Heart left ventricle (tissue), 16 donors: ENCODE measurements around the gene ERFE. TPM values are rescaled to one million over a fixed set of nuclear protein-coding genes. Genes with fewer than 3 reads are reported as not detected.

Experiments
- ATAC-seq, 4 donors: fragments of 200-7000 bp; cut with Tn5 transposase; one replicate each; pipeline ENCODE4 v1.9.1; 2020 to 2022; ENCODE audit warnings: moderate library complexity in 4 of 4, mild to moderate bottlenecking in 3 of 4, moderate number of reproducible peaks in 1 of 4
- DNase-seq, 5 donors: peaks; one replicate each; pipeline ENCODE4 v3.0.0-alpha.2; 2020
- H3K27ac ChIP-seq, 12 donors: fragments of 200-600 bp; sonication (generic) in 4 of 12; one replicate each; pipeline versions ENCODE4 v1.5.0 to v1.8.0; 2016 to 2022; ENCODE audit warnings: mild to moderate bottlenecking in 2 of 12
- H3K27me3 ChIP-seq, 9 donors: fragments of 200-600 bp; sonication (generic) in 2 of 9; one replicate each; pipeline versions ENCODE4 v1.5.1 to v1.8.0; 2016 to 2022; ENCODE audit warnings: mild to moderate bottlenecking in 3 of 9
- H3K36me3 ChIP-seq, 9 donors: fragments of 200-600 bp; sonication (generic) in 2 of 9; one replicate each; pipeline versions ENCODE4 v1.5.0 to v1.8.0; 2018 to 2022; ENCODE audit warnings: mild to moderate bottlenecking in 2 of 9
- H3K4me1 ChIP-seq, 12 donors: fragments of 200-600 bp; sonication (generic) in 4 of 12; one replicate each; pipeline versions ENCODE4 v1.5.0 to v1.8.0; 2016 to 2022; ENCODE audit warnings: mild to moderate bottlenecking in 3 of 12
- H3K4me3 ChIP-seq, 12 donors: fragments of 200-600 bp; sonication (generic) in 4 of 12; one replicate each; pipeline versions ENCODE4 v1.5.0 to v1.8.0; 2017 to 2022; ENCODE audit warnings: mild to moderate bottlenecking in 9 of 12, moderate library complexity in 4 of 12
- H3K9me3 ChIP-seq, 12 donors: fragments of 200-600 bp; sonication (generic) in 4 of 12; one replicate each; pipeline versions ENCODE4 v1.5.0 to v1.8.0; 2016 to 2022; ENCODE audit warnings: mild to moderate bottlenecking in 1 of 12
- CTCF ChIP-seq, 12 donors: fragments of 200-600 bp; sonication (generic) in 4 of 12; IDR thresholded peaks; one replicate each; pipeline versions ENCODE4 v1.5.0 to v1.8.0; 2018 to 2022; ENCODE audit warnings: antibody characterized with exemption in 12 of 12, mild to moderate bottlenecking in 5 of 12
- POLR2A ChIP-seq, 2 donors: fragments of 450-650 bp; IDR thresholded peaks; one replicate each; pipeline ENCODE4 v1.6.1; 2017; ENCODE audit warnings: antibody characterized with exemption in 2 of 2, mild to moderate bottlenecking in 2 of 2, moderate library complexity in 2 of 2
- WGBS, 4 donors: extraction: QIAGEN DNeasy Blood & Tissue Kit in 2 of 4; methylation state at CpG; one replicate each; pipeline versions ENCODE4 v1.1.5 to v1.1.7; 2013 to 2018; 5-methylcytosine and 5-hydroxymethylcytosine counted together
- intact Hi-C, 10 donors: fragments of 100-400 bp; cut with DNase I; formaldehyde crosslinking; loops; one replicate each; pipeline versions ENCODE4 v1.11.1 to v1.14.2; 2022
- polyA plus RNA-seq, 2 donors: library from polyadenylated mRNA; stranded (reverse); fragments of 200-250 nt; gene quantifications; one replicate each; pipeline ENCODE4 v1.2.3, GENCODE V29; 2013
- total RNA-seq, 9 donors: library from RNA; depleted of rRNA in 2 of 9; stranded (reverse); fragments of >200 nt in 2 of 9; fragmentation: NEBNext Ultra II Directional in 3 of 9; extraction: Animal tissue kit (Norgen Biotek cat#: 25700) in 3 of 9; gene quantifications; one replicate each; pipeline versions ENCODE4 v1.1.0 to v1.2.4, GENCODE V29; 2016 to 2023
- donor health status: ischemic (EF 13 %, LVEDD 7.1; RV severe dilation, severe dysfunction).
- donor health status: healthy with polysubstance abuse.
- donor health status: DM: no; HTN: yes; CAD: no.
- donor health status: DM: no; HTN: no; CAD: no.
- donor health status: ischemic (EF 25% LVEDD 6.9; RV normal size, moderate dysfunction).
- donor health status: ischemic (EF 25% LVEDD 5.7; RV mildly dilated, moderate dysfunction).
- donor health status: healthy.
- donor health status: DM: yes; HTN: yes; CAD: no.
- donor health status: ischemic (EF 35%, LVEDD 5.7; RV mildly dilated, moderate dysfunction).
- donor health status: nonischemic (EF 11% LVEDD 7.7; RV severe dilation, severe dysfunction).
- donor health status: DM: yes; HTN: yes; CAD: no.
- donor health status: PGD.
- donor health status: ischemic (EF 29% LVEDD 5.4; RV normal size, mild dysfunction).
- donor health status: nonischemic (EF 23%, LVEDD 6.1; RV moderate dilation, normal function).

The ERFE gene
- total and polyA plus RNA-seq, 11 donors = 0.08 to 1.8 (median 0.48) TPM; not detected in 3

- DNase-seq (peak in 2 of 5 donors; percentile 13 to 54), ATAC-seq (peak in 1 of 4 donors; percentile 11)
- TF ChIP-seq POLR2A (IDR thresholded peaks at IDR 0.05) (no peak), CTCF (IDR thresholded peaks at IDR 0.05) (no peak)
- Histone ChIP-seq H3K9me3 (no peaks in the 10 kb centered on the region), H3K27me3 (peaks cover 0 to 28% (median 0%) of the 10 kb centered on the region in 9 donors), H3K4me1 (peaks cover 0 to 9% (median 0%) of the 10 kb centered on the region in 12 donors), H3K27ac (no peak overlapping the region), H3K36me3 (no peaks in the 10 kb centered on the region), H3K4me3 (no peak overlapping the region)
- intact Hi-C loops = no loop called here
- 68 to 71% (median 70%) methylated on average over 14 to 15 of the region's 15 CpGs for WGBS, 4 donors
Measured at GRCh38 chr2:238119756-238120462, 38.9 kb upstream of the ERFE start.

- Histone ChIP-seq H3K9me3 (no peaks in the 10 kb centered on the region), H3K4me3 (no peak overlapping the region), H3K36me3 (no peaks in the 10 kb centered on the region), H3K27ac (no peak overlapping the region), H3K4me1 (peaks cover 0 to 9% (median 0%) of the 10 kb centered on the region in 12 donors), H3K27me3 (peaks cover 0 to 20% (median 0%) of the 10 kb centered on the region in 9 donors)
- TF ChIP-seq CTCF (IDR thresholded peaks at IDR 0.05) = peak in 8 of 12 donors; percentile 4 to 32 (median 15)
- no peak for TF ChIP-seq POLR2A (IDR thresholded peaks at IDR 0.05)
- ATAC-seq (peak in 3 of 4 donors; percentile 39 to 62 (median 51)), DNase-seq (peak in 2 of 5 donors; percentile 38 to 51)
- WGBS, 4 donors = 28 to 47% (median 37%) methylated on average over 20 to 30 of the region's 30 CpGs
- intact Hi-C loops = no loop called here
Measured at GRCh38 chr2:238120463-238121298, 38.1 kb upstream of the ERFE start.

GRCh38 chr2:238121511-238122286 lies 37.1 kb upstream of the ERFE start:
- no peaks in the 10 kb centered on the region for H3K9me3 ChIP-seq
- H3K27ac ChIP-seq = no peak overlapping the region
- no peaks in the 10 kb centered on the region for H3K36me3 ChIP-seq
- TF ChIP-seq CTCF (IDR thresholded peaks at IDR 0.05) (no peak), POLR2A (IDR thresholded peaks at IDR 0.05) (no peak)
- H3K27me3 ChIP-seq = peaks cover 0 to 11% (median 0%) of the 10 kb centered on the region in 9 donors
- ATAC-seq (no peak), DNase-seq (peak in 2 of 5 donors; percentile 16 to 59)
- peaks cover 0 to 9% (median 0%) of the 10 kb centered on the region in 12 donors for H3K4me1 ChIP-seq
- WGBS, 4 donors = 87 to 90% (median 88%) methylated on average over 23 to 27 of the region's 27 CpGs
- no peak overlapping the region for H3K4me3 ChIP-seq
- intact Hi-C loops = no loop called here
